GM12878 (cell line): ENCODE results near the gene DLG1. TPM values are rescaled to one million over a fixed set of nuclear protein-coding genes. Genes with fewer than 3 reads are reported as not detected.

Experiments used
- ATAC-seq: fragments of 200-7000 bp; cut with Tn5 transposase; 3 replicates; pipeline ENCODE4 v1.9.1; 2020; ENCODE audit warnings: mild to moderate bottlenecking, moderate library complexity
- BruUV-seq: library from RNA; stranded (reverse); fragments of 400-500 nt; replicated peaks from 2 replicates; lab custom pipeline; 2021; lab: Mats Ljungman, UMichigan
- CTCF ChIA-PET: fragments of 300-600 bp; sonication (Branson Sonifier 250); formaldehyde crosslinking; extraction: SDS; loops from one replicate; lab custom pipeline; 2021; ENCODE audit warnings: inconsistent platforms; lab: Yijun Ruan, JAX
- POLR2A ChIA-PET: fragments of 350-600 bp; formaldehyde crosslinking; extraction: SDS; loops from one replicate; lab custom pipeline; 2021; ENCODE audit warnings: inconsistent platforms; lab: Charles Lee
- RAD21 ChIA-PET: fragments of 300-600 bp; sonication (Branson Sonifier 250); formaldehyde crosslinking; loops from one replicate; lab custom pipeline; 2023; ENCODE audit warnings: antibody characterized with exemption; ENCODE audit not compliant: unreplicated experiment; lab: Charles Lee
- SMC1A ChIA-PET: fragments of 300-600 bp; sonication (Branson Sonifier 250); formaldehyde crosslinking; loops from one replicate; lab custom pipeline; 2023; ENCODE audit not compliant: unreplicated experiment, uncharacterized antibody; lab: Charles Lee
- DNase-seq: peaks from one replicate; pipeline ENCODE4 v3.0.0-alpha.2; 2011; ENCODE audit warnings: low read depth, low spot score
- FAIRE-seq: peaks from 3 replicates; lab custom pipeline; 2011; peaks lifted over from hg19 to GRCh38; lab: Jason Lieb, UNC
- H2AFZ ChIP-seq: 2 replicates; pipeline ENCODE4 v1.6.0; 2011; ENCODE audit warnings: low read depth, low read length, control low read depth; ENCODE audit not compliant: control insufficient read depth
- H3K27ac ChIP-seq: 2 replicates; pipeline ENCODE4 v1.5.1; 2011; ENCODE audit warnings: control low read depth; ENCODE audit not compliant: control insufficient read depth, insufficient read depth
- H3K27me3 ChIP-seq, 2 experiments: replicated peaks in 1 of 2; 2 replicates each; pipeline versions ENCODE4 v1.6.0 to v1.6.1; 2011; ENCODE audit warnings: low read length in 1 of 2; ENCODE audit not compliant: control insufficient read depth in 2 of 2, insufficient read depth in 2 of 2
- H3K36me3 ChIP-seq, 2 experiments: 2 replicates each; pipeline ENCODE4 v1.5.1; 2011; ENCODE audit warnings: low read length in 1 of 2; ENCODE audit not compliant: control insufficient read depth in 2 of 2, insufficient read depth in 2 of 2
- H3K4me1 ChIP-seq: 2 replicates; pipeline ENCODE4 v1.6.1; 2011; ENCODE audit warnings: mild to moderate bottlenecking, low read length, moderate library complexity, mixed read lengths; ENCODE audit not compliant: control insufficient read depth, insufficient read depth
- H3K4me2 ChIP-seq: 2 replicates; pipeline ENCODE4 v1.6.0; 2011; ENCODE audit warnings: control low read depth; ENCODE audit not compliant: control insufficient read depth, insufficient read depth
- H3K4me3 ChIP-seq: fragments of 200-600 bp; sonication (generic); 2 replicates; pipeline ENCODE4 v1.5.1; 2016
- H3K79me2 ChIP-seq: 2 replicates; pipeline ENCODE4 v1.6.0; 2011; ENCODE audit warnings: low read length; ENCODE audit not compliant: control insufficient read depth, insufficient read depth
- H3K9ac ChIP-seq: 2 replicates; pipeline ENCODE4 v1.8.0; 2011; ENCODE audit warnings: low read length, control low read depth, mixed read lengths; ENCODE audit not compliant: control insufficient read depth, insufficient read depth
- H3K9me3 ChIP-seq: replicated peaks from 3 replicates; pipeline ENCODE4 v1.5.1; 2011; ENCODE audit warnings: mild to moderate bottlenecking, low read length; ENCODE audit not compliant: control insufficient read depth, insufficient read depth
- H4K20me1 ChIP-seq: 2 replicates; pipeline ENCODE4 v1.6.0; 2011; ENCODE audit not compliant: control insufficient read depth, insufficient read depth
- IRF3 ChIP-seq: fragments of 450-650 bp; IDR thresholded peaks from 2 replicates; pipeline ENCODE4 v1.6.1; 2014; ENCODE audit warnings: mild to moderate bottlenecking
- KDM1A ChIP-seq: fragments of 200-600 bp; sonication (generic); IDR thresholded peaks from 2 replicates; pipeline ENCODE4 v1.6.1; 2016; ENCODE audit warnings: borderline replicate concordance
- RAD51 ChIP-seq: fragments of 450-650 bp; IDR thresholded peaks from 2 replicates; pipeline ENCODE4 v1.6.1; 2016; ENCODE audit warnings: moderate library complexity, mild to moderate bottlenecking, inconsistent platforms
- RFX5 ChIP-seq: IDR thresholded peaks from 2 replicates; pipeline ENCODE4 v1.6.1; 2011; ENCODE audit warnings: low read depth, low read length, improper control_type of control experiment
- SRF ChIP-seq, 2 experiments: IDR thresholded peaks; 2 replicates each; pipeline ENCODE4 v1.6.1; 2011; ENCODE audit warnings: low read depth in 2 of 2, low read length in 2 of 2, mild to moderate bottlenecking in 1 of 2, moderate library complexity in 1 of 2
- WGBS: methylation state at CpG from one replicate; pipeline ENCODE4 v1.1.6; 2016; ENCODE audit warnings: low lambda C conversion rate; ENCODE audit not compliant: insufficient replicate concordance, insufficient coverage; ENCODE audit errors: missing lambda C conversion rate; 5-methylcytosine and 5-hydroxymethylcytosine counted together
- in situ Hi-C: fragments of 300-500 bp; cut with MboI; formaldehyde crosslinking; loops from 9 replicates; pipeline ENCODE4 v1.14.3; 2018; ENCODE audit warnings: mixed read lengths
- intact Hi-C: fragments of 100-400 bp; cut with micrococcal nuclease; formaldehyde crosslinking; loops from one replicate; pipeline ENCODE4 v1.14.2; 2022; ENCODE audit not compliant: unreplicated experiment
- polyA plus RNA-seq, 11 experiments: library from polyadenylated mRNA; depleted of rRNA in 4 of 11; unstranded in 6 of 11; stranded (reverse) in 5 of 11; fragments of >200 nt; fragmentation: Nextera tagmentation in 4 of 11; fragmentation: Illumina TruSeq in 1 of 11; extraction: Ambion mirVana in 4 of 11; extraction: Trizol in 1 of 11; gene quantifications; 1 replicate in 1 of 11; 2 replicates in 10 of 11; pipeline versions ENCODE4 v1.2.1 to v1.2.3, GENCODE V29; 2011 to 2016; ENCODE audit warnings: inconsistent platforms in 2 of 11, missing spikeins in 2 of 11, low read depth in 1 of 11
- total RNA-seq, 4 experiments: library from RNA; depleted of rRNA in 3 of 4; stranded (reverse); fragments of >200 nt in 3 of 4; fragmentation: Illumina TruSeq in 1 of 4; extraction: Trizol in 1 of 4; gene quantifications; 2 replicates each; pipeline versions ENCODE4 v1.2.1 to v1.2.3, GENCODE V29; 2013 to 2021
- TF ChIP-seq, protein P1 (sequence below): IDR thresholded peaks from 2 replicates; pipeline ENCODE4 v1.6.1; 2011; ENCODE audit warnings: low read depth, low read length, improper control_type of control experiment, borderline replicate concordance

The DLG1 gene
- total and polyA plus RNA-seq, 10 of the 15 experiments (the other 5 are each of a cell fraction or from before 2014, with no cell fraction given): 9.2 to 63.1 (median 40.1) TPM

GRCh38 chr3:197227780-197228574, 70.4 kb downstream of the DLG1 start:
- Histone ChIP-seq H3K27me3 (no peaks in the 10 kb centered on the region), H3K36me3 (no peaks in the 10 kb centered on the region), H3K9ac (no peak overlapping the region), H3K4me1 (peaks cover 6% of the 10 kb centered on the region; the same call in 1 of the 2 replicates), H4K20me1 (no peaks in the 10 kb centered on the region), H3K9me3 (no peaks in the 10 kb centered on the region), H3K79me2 (peaks cover 47% of the 10 kb centered on the region), H2AFZ (no peak overlapping the region), H3K4me3 (no peak overlapping the region), H3K27ac (peak overlapping the region; percentile 2; the same call in 1 of the 2 replicates), H3K4me2 (peak overlapping the region; percentile 8; the same call in 1 of the 2 replicates)
- BruUV-seq: no TSS peak
- intact Hi-C loops (no loop called here), in situ Hi-C loops (no loop called here)
- ChIA-PET CTCF (interaction anchor here (1.1 to 7.9 kb wide), 4 partner anchors 29 to 282 kb away, joined by 3 to 101 read pairs (median 6); no protein-coding TSS in a partner anchor), SMC1A (interaction anchor here (0.6 to 7.4 kb wide), 6 partner anchors 7 to 274 kb away, joined by 3 to 63 read pairs (median 4); no protein-coding TSS in a partner anchor), POLR2A (interaction anchor here (0.7 to 1.0 kb wide), 2 partner anchors 9 to 274 kb away, joined by 3 to 5 read pairs; no protein-coding TSS in a partner anchor), RAD21 (interaction anchor here (4.6 to 7.8 kb wide), 2 partner anchors 29 to 273 kb away, joined by 27 to 49 read pairs; no protein-coding TSS in a partner anchor)
- WGBS: 95% methylated on average over 2 of the region's 2 CpGs
- TF ChIP-seq RFX5: 0 out of 2 replicates have a peak, but pooled peaks have one; percentile 43
- no peak for TF ChIP-seq IRF3
- no peak for TF ChIP-seq KDM1A
- no peak for TF ChIP-seq SRF (IDR thresholded peaks at IDR 0.05; ENCODE audit: low read depth in 2 of 2, low read length in 2 of 2)
- TF ChIP-seq RAD51: 0 out of 2 replicates have a peak, but pooled peaks have one; percentile 40
- TF ChIP-seq, protein P1, sequence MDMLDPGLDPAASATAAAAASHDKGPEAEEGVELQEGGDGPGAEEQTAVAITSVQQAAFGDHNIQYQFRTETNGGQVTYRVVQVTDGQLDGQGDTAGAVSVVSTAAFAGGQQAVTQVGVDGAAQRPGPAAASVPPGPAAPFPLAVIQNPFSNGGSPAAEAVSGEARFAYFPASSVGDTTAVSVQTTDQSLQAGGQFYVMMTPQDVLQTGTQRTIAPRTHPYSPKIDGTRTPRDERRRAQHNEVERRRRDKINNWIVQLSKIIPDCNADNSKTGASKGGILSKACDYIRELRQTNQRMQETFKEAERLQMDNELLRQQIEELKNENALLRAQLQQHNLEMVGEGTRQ: no peak
- DNase-seq: no peak
- peak; percentile 55 for ATAC-seq
- no peak for FAIRE-seq
